Tongue (tissue), 2 donors: Measurements from ENCODE around the gene SDHA. TPM values are rescaled to one million over a fixed set of nuclear protein-coding genes. Genes with fewer than 3 reads are reported as not detected.
A peak's percentile ranks its signal among the peaks of the same experiment; 100 is the strongest.
"Not testable (repeated sequence)": the region's sequence is repeated elsewhere in the genome, so short reads cannot be mapped to it uniquely, and the experiment has no call there.

Source experiments
- DNase-seq: peaks from one replicate; pipeline ENCODE4 v3.0.0-alpha.2; 2015
- total RNA-seq: library from RNA; depleted of rRNA; stranded (reverse); fragments of >200 nt; gene quantifications from one replicate; pipeline ENCODE4 v1.2.3, GENCODE V29; 2014

Gene SDHA
- total RNA-seq, 1 donor from 2014 or later = 201 TPM

DNA sequence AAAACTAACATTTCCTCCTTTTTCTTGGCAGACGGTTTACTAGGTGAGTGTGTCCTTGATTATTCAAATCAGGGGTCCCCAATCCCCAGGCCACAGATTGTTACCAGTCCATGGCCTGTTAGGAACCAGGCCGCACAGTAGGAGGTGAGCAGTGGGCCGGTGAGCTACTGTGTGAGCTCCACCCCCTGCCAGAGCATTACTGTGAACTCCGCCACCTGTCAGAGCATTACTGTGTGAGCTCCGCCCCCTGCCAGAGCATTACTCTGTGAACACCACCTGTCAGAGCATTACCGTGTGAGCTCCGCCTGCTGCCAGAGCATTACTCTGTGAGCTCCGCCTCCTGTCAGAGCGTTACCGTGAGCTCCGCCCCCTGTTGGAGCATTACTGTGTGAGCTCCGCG, 39.0 kb downstream of the SDHA start:
- DNase-seq = no peak

DNA sequence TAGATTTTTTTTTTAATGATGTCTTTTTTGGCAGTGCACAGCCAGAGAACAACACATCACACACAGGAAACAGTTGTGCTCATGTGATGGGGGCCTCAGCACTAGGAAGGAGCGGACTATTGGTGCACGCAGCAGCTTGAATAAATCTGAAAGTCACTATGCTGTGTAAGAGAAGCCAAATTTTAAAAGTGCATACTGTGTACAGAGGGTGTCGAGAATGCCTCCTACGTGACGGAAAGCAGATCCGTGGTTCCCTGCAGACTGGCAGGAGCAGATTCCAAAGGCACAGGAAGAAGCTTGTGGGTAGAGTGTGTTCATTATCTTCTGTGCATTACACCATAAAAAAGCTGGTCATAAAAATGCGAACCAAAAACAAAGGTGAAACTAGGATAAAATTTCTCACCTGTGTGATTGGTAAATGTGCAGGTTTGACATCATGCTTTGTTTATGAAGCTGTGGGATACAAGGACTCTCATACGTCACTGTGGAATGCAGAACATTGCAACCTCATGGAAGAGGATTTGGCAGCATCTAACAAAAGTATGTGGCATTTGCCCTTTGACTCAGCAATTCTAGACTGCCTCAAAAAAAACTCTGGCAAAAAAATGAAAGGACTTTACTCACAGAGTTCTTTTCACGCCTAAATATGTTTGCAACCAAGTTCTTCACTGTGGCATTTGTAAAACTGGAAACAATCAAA, 45.3 kb downstream of the SDHA start:
- DNase-seq = peak; percentile 26

DNA sequence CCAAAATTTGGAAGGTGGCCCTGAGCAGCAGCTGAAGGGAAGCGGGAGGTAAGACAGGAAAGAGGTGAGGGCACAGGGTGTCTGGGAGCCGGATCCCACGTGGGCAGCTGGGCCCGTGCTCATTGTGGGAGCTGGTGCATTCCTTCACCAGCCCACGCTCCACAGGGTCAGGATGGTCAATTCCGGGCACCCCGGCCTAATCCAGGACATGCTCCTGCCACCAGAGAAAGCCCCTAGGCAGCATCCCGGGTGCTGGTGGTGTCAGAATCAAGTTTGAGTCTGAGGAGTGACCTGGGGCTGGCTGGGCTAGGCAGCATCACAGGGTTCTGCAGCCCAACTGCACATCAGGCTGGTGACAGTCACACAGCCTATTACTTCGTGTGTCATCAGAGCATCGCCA, 46.2 kb downstream of the SDHA start:
- no peak for DNase-seq

DNA sequence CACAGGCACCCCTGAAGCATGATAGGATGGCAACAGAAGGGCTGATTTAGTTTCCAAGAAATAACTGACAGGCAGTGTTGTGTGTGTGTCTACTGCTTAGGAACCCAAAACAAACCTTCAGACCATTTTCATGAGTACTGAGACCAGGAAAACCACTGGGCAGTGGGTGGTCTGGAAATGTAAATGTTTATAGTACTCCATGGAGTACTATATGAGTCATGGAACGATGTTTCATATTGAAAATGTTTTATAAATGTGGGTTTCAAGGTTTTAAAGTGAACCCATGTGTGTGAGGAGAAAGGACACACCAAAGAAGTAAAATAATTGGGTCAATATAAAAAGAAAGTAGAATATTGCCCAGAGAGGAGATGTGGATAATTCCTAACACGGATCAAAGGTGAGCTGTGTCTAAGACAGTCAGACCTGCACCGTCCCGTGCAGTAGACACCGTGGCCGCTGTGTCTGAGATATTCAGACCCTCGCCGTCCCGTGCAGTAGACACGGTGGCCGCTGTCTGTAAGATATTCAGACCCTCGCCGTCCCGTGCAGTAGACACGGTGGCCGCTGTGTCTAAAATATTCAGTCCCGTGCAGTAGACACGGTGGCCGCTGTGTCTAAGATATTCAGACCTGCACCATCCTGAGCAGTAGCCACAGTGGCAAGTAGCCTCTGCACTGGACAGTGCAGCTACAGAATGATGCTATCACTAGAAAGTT, 48.3 kb downstream of the SDHA start:
- DNase-seq = not testable (repeated sequence)

DNA sequence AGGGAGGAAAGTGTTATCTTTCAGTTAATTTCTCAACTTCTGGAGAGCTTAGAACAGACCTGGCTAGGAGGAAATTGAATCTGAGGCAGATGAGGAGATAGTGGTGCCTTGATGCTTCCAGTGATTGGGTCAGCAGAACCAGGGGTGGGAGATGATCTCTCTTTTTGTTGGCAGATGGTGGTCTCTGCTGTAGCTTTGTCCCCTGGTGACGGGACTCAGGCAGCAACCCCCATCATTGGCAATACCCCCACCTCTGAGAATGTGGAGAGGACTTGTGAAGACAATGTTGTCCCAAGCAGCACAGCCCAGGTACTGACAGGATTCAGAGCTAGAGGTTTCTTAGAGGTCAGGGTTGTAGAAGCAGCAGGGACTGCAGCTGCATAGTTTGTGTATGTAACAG, 49.6 kb downstream of the SDHA start:
- no peak for DNase-seq

DNA sequence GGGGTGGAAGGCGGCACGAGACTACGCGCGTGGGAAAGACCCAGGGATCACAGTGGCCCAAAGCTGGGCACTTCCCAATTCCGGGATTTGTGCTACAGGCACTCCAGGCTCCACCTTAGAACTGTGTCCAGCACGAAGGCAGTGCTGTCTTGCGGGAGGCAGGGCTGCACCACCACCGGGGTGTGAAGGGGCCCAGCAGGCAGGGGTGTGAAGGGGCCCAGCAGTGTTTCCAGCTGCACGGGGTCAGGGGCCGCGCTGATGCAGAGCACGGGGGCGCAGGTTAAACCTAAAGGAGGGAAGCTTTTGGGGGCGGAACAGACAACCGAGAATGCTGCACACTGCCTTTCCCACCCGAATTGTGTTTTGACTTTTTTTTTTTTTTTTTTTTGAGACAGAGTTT, 52.2 kb downstream of the SDHA start:
- DNase-seq = no peak

DNA sequence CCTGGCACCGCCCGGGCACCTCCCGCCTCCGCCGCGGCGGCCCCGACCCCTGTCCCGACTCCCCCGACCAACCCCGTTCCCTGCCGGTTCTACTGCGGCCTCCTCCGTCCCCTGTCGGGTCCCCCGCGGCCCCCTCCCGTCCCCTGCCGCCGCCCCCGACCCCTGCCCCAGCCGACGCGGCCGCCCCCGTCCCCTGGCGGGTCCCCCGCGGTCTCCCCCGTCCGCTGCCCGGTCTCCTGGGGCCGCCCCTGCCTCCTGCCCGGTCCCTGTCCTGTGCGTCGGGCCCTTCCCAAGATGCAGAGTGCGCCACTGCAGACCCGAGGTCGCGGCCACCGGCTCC, 53.7 kb downstream of the SDHA start:
- DNase-seq = not testable (repeated sequence)

DNA sequence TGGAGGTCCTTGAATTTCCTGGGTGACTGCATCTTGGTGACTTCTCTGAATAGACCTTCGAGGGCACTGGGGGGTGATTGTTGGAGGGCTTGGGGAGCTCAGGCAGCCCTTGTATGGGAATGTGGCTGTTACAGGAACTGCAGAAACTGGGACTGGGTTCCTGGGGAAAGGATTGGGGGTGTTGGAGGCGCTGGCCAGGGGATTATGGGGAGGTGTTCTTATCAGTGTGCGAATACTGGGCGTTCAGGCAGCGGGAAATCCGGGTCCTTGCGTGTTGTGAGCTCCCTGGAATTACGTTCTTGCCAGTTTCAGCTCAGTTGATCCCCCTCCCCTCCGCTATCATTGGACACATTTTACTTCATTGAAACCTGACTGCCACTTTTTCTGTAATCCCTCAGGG, 55.0 kb downstream of the SDHA start:
- DNase-seq = not testable (repeated sequence)

DNA sequence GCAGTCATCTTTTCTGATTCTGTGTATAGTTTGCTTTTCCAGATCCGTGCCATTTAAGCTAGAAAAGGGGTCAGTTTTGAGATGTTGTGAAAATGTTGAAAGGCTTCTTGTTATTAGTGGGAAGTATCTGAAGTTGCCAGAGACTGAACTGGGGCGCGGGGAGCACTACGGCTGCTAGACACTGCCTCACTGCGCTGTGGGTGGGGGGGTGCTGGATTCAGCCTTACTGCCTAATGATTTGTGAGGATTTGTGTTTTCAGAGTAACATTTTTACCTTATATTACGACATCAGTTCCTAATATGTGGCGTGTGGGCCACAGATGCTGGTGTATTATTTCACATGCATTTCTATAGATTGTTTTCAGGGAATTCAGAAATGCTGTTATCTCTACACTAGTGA, 55.4 kb downstream of the SDHA start:
- DNase-seq = not testable (repeated sequence)

DNA sequence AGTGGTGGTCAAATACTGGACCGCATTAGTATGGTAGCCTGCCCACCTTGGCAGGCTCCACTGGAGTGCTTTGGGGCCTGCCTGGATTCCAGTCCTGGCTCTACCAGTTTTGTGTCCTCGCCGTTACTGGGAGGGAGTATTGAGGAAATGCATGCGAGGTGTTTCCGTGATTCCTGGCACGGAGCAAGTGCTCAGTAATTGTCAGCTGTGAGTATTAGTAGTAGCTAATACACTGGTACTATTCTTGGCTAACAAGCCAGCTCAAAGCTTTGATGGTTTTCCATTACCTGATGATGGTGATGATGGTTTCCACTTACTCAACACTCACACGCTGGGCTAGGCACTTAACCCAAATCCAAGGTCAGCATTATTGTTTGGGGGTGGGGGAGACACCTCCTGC, 56.2 kb downstream of the SDHA start:
- DNase-seq = not testable (repeated sequence)

DNA sequence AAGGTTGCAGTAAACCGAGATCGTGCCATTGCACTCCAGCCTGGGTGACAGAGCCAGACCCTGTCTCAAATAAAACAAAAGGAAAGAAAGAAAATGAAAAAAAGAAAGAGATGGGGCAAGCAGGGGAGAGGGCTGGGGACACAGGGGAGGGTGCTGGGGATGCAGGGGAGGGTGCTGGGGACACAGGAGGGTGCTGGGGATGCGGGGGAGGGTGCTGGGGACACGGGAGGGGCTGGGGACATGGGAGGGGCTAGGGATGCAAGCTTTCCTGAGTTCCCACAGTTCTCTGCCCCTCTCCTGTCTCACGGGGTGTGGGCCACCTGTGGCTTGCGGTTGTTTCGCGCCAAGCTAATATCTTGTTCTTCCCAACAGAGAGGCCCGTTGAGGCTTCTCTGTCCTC, 60.5 kb downstream of the SDHA start:
- no peak for DNase-seq

DNA sequence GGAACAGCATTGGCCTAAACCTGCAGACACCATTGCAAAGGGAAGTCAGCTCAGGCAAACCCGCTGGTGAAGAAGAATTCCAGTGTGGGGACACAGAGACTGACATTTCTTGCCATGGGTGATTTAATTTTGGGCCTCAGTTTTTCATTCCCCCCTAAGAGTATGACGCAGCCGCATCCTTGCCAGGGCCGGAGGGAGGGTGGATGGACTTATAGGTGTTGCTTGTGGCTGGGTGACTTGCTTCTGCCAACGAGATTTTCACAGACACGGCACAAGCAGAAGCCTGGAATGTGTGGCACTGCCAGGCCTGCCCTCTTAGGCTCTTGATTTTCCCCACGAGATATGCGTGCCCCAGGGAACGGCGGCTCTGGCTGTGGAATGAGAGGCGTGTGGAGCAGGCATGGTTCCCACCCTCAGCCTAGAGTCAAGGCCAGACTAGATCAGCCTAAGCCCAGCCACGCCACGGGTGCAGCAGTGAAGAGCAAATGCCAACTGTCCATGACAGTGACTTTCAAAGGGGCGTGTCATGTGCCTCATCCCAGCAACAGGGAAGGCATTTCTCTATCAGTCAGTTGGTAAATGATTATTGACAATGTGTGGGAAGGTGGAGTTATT, 61.0 kb downstream of the SDHA start:
- DNase-seq = not testable (repeated sequence)

DNA sequence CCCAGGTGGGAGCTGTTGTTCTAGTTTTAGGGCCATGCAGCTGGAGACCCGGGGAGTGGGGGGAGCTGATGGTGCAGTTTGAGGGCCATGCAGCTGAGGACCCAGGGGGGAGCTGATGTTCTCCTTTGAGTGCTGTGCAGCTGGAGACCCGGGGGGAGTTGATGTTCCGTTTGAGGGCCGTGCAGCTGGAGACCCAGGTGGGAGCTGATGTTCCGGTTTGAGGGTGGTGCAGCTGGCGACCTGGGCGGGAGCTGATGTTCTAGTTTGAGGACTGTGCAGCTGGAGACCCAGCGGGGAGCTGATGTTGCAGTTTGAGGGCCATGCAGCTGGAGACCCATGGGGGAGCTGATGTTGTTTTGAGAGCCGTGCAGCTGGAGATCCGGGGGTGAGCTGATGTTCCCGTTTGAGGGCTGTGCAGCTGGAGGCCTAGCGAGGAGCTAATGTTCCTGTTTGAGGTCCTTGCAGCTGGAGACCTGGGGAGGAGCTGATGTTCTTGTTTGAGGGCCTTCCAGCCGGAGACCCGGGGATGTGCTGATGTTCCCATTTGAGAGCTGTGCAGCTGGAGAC, 68.0 kb downstream of the SDHA start:
- no peak for DNase-seq

DNA sequence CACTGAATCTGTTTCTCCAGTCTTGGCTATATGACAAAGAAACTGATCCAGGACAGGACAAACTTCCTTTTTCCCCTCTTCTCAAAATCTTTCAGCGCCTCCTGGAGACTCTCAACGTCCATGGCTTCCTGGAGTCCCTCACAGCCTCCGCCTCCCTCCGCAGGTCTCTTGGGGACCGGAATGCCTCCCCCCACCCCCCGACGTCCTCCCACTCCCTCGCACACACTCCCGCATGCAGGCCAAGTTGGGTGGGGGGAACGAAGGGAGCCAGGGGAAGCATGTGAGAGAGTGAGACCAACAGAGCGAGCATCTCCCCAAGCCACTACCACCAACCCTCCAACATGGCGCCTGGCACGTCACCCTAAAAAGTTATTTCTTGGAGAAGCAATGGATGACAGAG, 72.1 kb downstream of the SDHA start:
- DNase-seq = not testable (repeated sequence)

DNA sequence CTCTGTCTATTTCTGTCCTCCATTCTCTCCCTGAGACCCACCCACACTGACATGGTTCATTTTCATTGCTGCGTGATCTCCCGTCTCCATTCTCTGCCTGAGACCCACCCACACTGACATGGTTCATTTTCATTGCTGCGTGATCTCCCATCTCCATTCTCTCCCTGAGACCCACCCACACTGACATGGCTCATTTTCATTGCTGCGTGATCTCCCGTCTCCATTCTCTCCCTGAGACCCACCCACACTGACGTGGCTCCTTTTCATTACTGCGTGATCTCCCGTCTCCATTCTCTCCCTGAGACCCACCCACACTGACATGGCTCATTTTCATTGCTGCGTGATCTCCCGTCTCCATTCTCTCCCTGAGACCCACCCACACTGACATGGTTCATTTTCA, 73.2 kb downstream of the SDHA start:
- DNase-seq = not testable (repeated sequence)

DNA sequence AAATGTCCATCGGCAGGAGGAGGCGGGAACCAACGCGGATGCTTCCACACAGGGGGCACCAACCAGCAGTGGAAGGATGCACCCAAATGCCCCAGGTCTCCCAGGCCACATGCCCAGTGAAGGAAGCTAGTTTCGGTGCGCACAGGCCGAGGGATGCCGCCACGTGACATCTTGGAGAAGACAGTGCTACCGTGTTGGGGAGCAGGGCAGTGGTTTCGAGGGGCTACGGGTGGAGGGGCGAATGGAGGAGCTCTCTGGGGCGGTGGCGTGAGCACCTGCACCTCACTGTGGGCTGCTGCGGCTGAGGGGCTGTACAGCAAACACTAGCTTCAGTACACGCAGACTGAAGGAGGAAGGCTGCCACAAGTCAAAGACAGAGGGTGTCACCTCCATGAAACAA, 76.7 kb downstream of the SDHA start:
- not testable (repeated sequence) for DNase-seq

DNA sequence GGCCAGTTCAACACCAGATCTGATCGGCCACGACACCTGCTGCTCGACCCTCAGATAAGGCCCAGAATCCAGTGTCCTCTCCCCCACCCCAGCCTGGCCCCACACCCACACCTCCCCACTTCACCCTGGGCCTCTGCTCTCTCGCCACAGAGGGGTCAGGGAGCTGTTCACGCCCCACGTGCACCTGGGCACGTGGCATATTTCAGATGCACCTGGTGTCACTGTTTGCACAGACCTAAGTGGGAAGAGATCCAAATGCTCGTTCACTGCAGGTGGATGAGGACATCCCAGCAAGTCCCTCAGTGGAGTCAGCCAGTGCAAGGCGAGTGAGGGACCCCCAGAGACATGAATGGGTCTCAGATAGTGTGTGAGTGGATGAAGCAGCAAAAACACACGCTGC, 78.1 kb downstream of the SDHA start:
- not testable (repeated sequence) for DNase-seq

DNA sequence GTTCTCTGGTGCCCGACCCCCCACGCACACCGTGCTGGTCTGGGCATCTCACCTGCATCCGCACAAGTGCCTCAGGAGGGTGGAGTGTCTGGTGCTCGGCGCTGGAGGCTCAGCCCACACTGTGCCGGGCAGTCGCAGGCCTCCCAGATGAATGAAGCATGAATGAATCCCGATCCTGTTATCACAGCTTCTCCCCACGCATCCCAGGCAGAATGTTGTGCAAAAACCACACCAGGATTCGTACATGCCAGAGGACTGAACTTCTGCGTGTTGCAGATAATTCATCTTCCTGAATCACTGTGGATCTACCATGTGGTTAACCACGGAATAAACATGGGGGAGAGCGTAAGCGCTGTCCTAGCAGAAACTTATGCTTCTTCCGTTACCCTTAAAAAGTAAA, 78.8 kb downstream of the SDHA start:
- not testable (repeated sequence) for DNase-seq

DNA sequence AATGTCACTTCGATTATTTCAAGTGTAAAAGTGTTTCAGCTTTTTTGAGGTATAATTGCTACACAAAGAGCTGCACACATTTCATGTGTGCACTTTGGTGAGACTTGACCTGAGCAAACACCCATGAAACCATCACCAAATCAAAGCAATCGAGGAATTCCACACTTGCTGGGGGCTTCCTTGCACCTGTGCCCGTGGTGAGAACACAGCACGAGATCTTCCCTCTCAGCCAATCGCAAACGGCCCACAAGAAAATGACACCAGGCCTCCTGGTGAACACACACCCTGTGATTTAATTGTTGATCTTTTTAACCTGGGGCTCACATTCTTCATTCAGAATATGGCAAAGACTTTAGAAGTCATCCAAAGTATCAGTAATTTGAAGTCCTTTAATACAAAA, 79.3 kb downstream of the SDHA start:
- not testable (repeated sequence) for DNase-seq

DNA sequence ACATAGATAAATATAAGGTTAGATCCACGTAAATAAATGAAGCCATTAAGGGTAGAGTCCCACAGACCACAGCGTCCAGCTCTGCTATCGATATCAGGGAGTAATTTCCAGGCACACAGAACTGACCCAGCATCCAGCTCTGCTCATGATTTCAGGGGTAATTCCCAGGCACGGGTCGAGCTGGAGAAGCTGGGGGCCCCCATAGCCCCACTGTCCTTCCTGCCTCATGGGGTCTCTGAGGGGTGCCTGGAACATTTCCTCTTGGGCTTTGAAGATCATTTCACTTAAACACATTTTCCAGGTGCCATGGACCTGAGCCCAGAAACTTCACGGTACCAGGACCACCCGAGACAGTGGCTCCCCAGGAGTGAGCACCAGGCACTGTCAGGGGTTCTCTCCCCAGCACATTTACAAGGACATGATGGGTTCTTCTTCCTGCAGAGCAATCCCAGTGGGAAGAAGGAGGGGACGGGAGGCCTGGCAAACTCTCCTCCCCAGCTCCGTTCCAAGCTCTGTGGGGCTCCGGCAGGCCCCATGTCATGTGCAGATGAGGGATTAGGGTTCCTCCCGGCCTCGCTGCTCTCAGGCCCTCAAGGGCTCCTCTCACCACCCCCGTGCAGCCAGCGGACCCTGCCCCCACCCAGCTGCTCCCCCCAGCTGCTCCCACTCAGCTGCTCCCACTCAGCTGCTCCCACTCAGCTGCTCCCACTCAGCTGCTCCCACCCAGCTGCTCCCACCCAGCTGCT, 80.0 kb downstream of the SDHA start:
- not testable (repeated sequence) for DNase-seq

DNA sequence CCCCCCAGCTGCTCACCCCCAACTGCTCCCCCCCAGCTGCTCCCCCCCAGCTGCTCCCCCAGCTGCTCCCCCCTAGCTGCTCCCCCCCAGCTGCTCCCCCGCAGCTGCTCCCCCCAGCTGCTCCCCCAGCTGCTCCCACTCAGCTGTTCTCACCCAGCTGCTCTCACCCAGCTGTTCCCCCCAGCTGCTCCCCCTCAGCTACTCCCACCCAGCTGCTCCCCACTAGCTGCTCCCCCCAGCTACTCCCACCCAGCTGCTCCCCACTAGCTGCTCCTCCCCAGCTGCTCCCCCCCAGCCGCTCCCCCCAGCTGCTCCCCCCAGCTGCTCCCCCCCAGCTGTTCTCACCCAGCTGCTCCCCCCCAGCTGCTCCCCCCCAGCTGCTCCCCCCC, 80.6 kb downstream of the SDHA start:
- DNase-seq = no peak

DNA sequence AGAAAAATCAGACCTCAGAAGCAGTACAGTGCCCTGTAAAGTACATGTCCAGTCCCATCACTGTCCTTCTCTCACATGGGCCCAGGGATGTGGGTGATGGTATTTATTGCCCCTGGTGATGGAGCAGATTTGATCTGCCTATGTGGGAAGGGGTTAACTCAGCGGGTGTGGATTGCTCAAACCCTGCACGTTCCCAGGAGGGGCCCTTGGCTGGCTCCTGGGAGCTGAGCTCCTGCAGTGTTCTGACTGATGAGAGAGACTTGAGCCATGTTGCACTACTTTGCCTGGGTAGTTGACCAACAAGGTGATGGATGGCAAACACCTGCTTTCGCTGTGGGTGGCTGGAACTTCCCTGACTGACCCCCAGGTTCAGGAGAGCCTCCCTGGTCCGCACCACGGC, 81.8 kb downstream of the SDHA start:
- DNase-seq = not testable (repeated sequence)
